Endothelial cell of umbilical vein (primary cell): ENCODE measurements around the gene LRRC28. TPM values are rescaled to one million over a fixed set of nuclear protein-coding genes. Genes with fewer than 3 reads are reported as not detected.

Source experiments
- BruUV-seq: library from RNA; stranded (reverse); fragments of 400-500 nt; replicated peaks from 2 replicates; lab custom pipeline; 2021; lab: Mats Ljungman, UMichigan
- CTCF ChIA-PET: fragments of 300-600, 350-600 bp; sonication (Branson Sonifier 250); formaldehyde crosslinking; loops from one replicate; lab custom pipeline; 2021; ENCODE audit warnings: antibody characterized with exemption, inconsistent platforms; lab: Charles Lee
- POLR2A ChIA-PET: fragments of 300-600, 350-600 bp; sonication (Branson Sonifier 250); formaldehyde crosslinking; loops from one replicate; lab custom pipeline; 2021; ENCODE audit warnings: antibody characterized with exemption, inconsistent platforms; lab: Charles Lee
- DNase-seq: peaks from one replicate; pipeline ENCODE4 v3.0.0-alpha.2; 2011; ENCODE audit warnings: low read depth, low spot score
- FAIRE-seq: peaks from 2 replicates; lab custom pipeline; 2011; peaks lifted over from hg19 to GRCh38; lab: Jason Lieb, UNC
- H2AFZ ChIP-seq: 2 replicates; pipeline ENCODE4 v1.6.0; 2012; ENCODE audit warnings: low read depth, low read length, control low read depth, inconsistent platforms
- H3K27ac ChIP-seq: 2 replicates; pipeline ENCODE4 v1.5.1; 2011; ENCODE audit warnings: low read depth, mild to moderate bottlenecking, control low read depth, low read length, moderate library complexity; ENCODE audit not compliant: insufficient read depth
- H3K27me3 ChIP-seq, 2 experiments: 2 replicates each; pipeline versions ENCODE4 v1.6.0 to v1.6.1; 2011; ENCODE audit warnings: low read length in 2 of 2, mixed read lengths in 1 of 2; ENCODE audit not compliant: control insufficient read depth in 2 of 2, insufficient read depth in 2 of 2
- H3K36me3 ChIP-seq, 2 experiments: 2 replicates in 1 of 2; 3 replicates in 1 of 2; pipeline ENCODE4 v1.5.1; 2011; ENCODE audit warnings: low read length in 2 of 2, mild to moderate bottlenecking in 1 of 2, moderate library complexity in 1 of 2; ENCODE audit not compliant: control insufficient read depth in 2 of 2, insufficient read depth in 2 of 2; ENCODE audit errors: extremely low read depth in 1 of 2
- H3K4me1 ChIP-seq: 3 replicates; pipeline ENCODE4 v1.5.1; 2011; ENCODE audit warnings: mild to moderate bottlenecking, low read length; ENCODE audit not compliant: control insufficient read depth, insufficient read depth; ENCODE audit errors: extremely low read depth
- H3K4me2 ChIP-seq: 2 replicates; pipeline ENCODE4 v1.6.1; 2011; ENCODE audit warnings: low read length, control low read depth, mixed read lengths; ENCODE audit not compliant: insufficient read depth
- H3K4me3 ChIP-seq, 3 experiments: fragments of 200-600 bp in 1 of 3; sonication (generic), shearing (Covaris generic) in 1 of 3; replicated peaks in 1 of 3; 2 replicates each; pipeline ENCODE4 v1.5.1; 2011 to 2016; ENCODE audit warnings: control low read depth in 3 of 3, low read length in 3 of 3, mild to moderate bottlenecking in 2 of 3, inconsistent platforms in 1 of 3, low read depth in 1 of 3, moderate library complexity in 1 of 3; ENCODE audit not compliant: insufficient read depth in 1 of 3
- H3K79me2 ChIP-seq: 2 replicates; pipeline ENCODE4 v1.6.0; 2012; ENCODE audit warnings: low read length, inconsistent platforms; ENCODE audit not compliant: control insufficient read depth, insufficient read depth
- H3K9ac ChIP-seq: replicated peaks from 2 replicates; pipeline ENCODE3; 2011; ENCODE audit warnings: low read length, control low read depth; ENCODE audit not compliant: insufficient read depth; ENCODE audit errors: extremely low read depth
- H3K9me1 ChIP-seq: replicated peaks from 3 replicates; pipeline ENCODE4 v1.6.0; 2011; ENCODE audit warnings: mild to moderate bottlenecking, low read length; ENCODE audit not compliant: control insufficient read depth, insufficient read depth; ENCODE audit errors: extremely low read depth
- H3K9me3 ChIP-seq: replicated peaks from 2 replicates; pipeline ENCODE4 v1.5.1; 2012; ENCODE audit warnings: low read length, inconsistent platforms; ENCODE audit not compliant: control insufficient read depth, insufficient read depth
- H4K20me1 ChIP-seq: replicated peaks from 2 replicates; pipeline ENCODE3; 2011; ENCODE audit warnings: mild to moderate bottlenecking, low read length; ENCODE audit not compliant: control insufficient read depth, insufficient read depth; ENCODE audit errors: extremely low read depth
- CTCF ChIP-seq, 2 donors: IDR thresholded peaks; 1 replicate in 1 of 2; 2 replicates in 1 of 2; pipeline ENCODE4 v1.5.1; 2011; ENCODE audit warnings: low read length in 2 of 2, mild to moderate bottlenecking in 2 of 2, moderate library complexity in 2 of 2, control low read depth in 1 of 2, inconsistent platforms in 1 of 2, low read depth in 1 of 2; ENCODE audit not compliant: insufficient read depth in 1 of 2; ENCODE audit errors: extremely low read depth in 1 of 2
- EZH2 ChIP-seq: IDR thresholded peaks from 2 replicates; pipeline ENCODE4 v1.6.1; 2012; ENCODE audit warnings: borderline replicate concordance, low read depth, mild to moderate bottlenecking, moderate library complexity, low read length, inconsistent platforms; ENCODE audit not compliant: severe bottlenecking
- FOS ChIP-seq: IDR thresholded peaks from 2 replicates; pipeline ENCODE4 v1.6.1; 2011; ENCODE audit warnings: mild to moderate bottlenecking, low read length, moderate library complexity, borderline replicate concordance; ENCODE audit not compliant: insufficient read depth
- GATA2 ChIP-seq: IDR thresholded peaks from 2 replicates; pipeline ENCODE4 v1.7.0; 2011; ENCODE audit warnings: low read depth, mild to moderate bottlenecking, moderate library complexity, mixed read lengths, low read length; ENCODE audit not compliant: insufficient read length, insufficient read depth
- JUN ChIP-seq: IDR thresholded peaks from 2 replicates; pipeline ENCODE4 v1.6.1; 2011; ENCODE audit warnings: borderline replicate concordance, low read depth; ENCODE audit not compliant: insufficient read length, insufficient read depth
- MAX ChIP-seq: IDR thresholded peaks from 2 replicates; pipeline ENCODE4 v1.6.1; 2011; ENCODE audit not compliant: insufficient read depth, insufficient read length
- MYC ChIP-seq: IDR thresholded peaks from one replicate; pipeline ENCODE4 v1.6.1; 2011; ENCODE audit warnings: mild to moderate bottlenecking, low read depth, low read length
- POLR2A ChIP-seq: IDR thresholded peaks from 2 replicates; pipeline ENCODE4 v1.6.1; 2012; ENCODE audit warnings: low read depth, mild to moderate bottlenecking, control low read depth, low read length
- POLR2AphosphoS5 ChIP-seq: IDR thresholded peaks from 2 replicates; pipeline ENCODE4 v1.6.1; 2012; ENCODE audit warnings: low read depth, mild to moderate bottlenecking, control low read depth, low read length, moderate library complexity; ENCODE audit not compliant: insufficient read depth
- dilution Hi-C: fragments of 300-500 bp; cut with MboI; formaldehyde crosslinking; loops from one replicate; pipeline ENCODE4 v1.15.0; 2019; ENCODE audit warnings: low sequenced_read_pairs; ENCODE audit not compliant: extremely low pct_ligation_motif_present
- intact Hi-C: fragments of 100-400 bp; cut with micrococcal nuclease; formaldehyde crosslinking; loops from one replicate; pipeline ENCODE4 v1.10.0; 2022
- polyA plus RNA-seq, 4 experiments: library from polyadenylated mRNA; depleted of rRNA in 3 of 4; stranded (reverse) in 3 of 4; unstranded in 1 of 4; fragments of >200 nt; gene quantifications; 2 replicates each; pipeline versions ENCODE4 v1.2.1 to v1.2.3, GENCODE V29; 2011 to 2012; ENCODE audit warnings: missing spikeins in 1 of 4
- total RNA-seq: library from RNA; stranded (reverse); gene quantifications from 2 replicates; pipeline ENCODE4 v1.2.3, GENCODE V29; 2021

The LRRC28 gene
- total and polyA plus RNA-seq, 2 donors (not counting 3 experiments of a cell fraction or from before 2014, with no cell fraction given), result 19.6 to 26.7 TPM

- no peak for TF ChIP-seq MAX
- no peak for TF ChIP-seq EZH2
- TF ChIP-seq GATA2, result no peak
- no peak for TF ChIP-seq JUN
- TF ChIP-seq FOS, result no peak
- TF ChIP-seq POLR2A, result no peak
- no peak for TF ChIP-seq POLR2AphosphoS5
- TF ChIP-seq MYC, result no peak
- no peak for TF ChIP-seq CTCF (IDR thresholded peaks at IDR 0.05; ENCODE audit: extremely low read depth in 1 of 2, insufficient read depth in 1 of 2, low read depth in 1 of 2, low read length in 2 of 2)
- FAIRE-seq (no peak), DNase-seq (no peak)
- Histone ChIP-seq H3K27ac (no peak overlapping the region), H3K9me1 (no peaks in the 10 kb centered on the region), H3K9me3 (no peaks in the 10 kb centered on the region), H3K27me3 (no peaks in the 10 kb centered on the region), H2AFZ (no peak overlapping the region), H3K4me2 (no peak overlapping the region), H3K36me3 (no peaks in the 10 kb centered on the region), H3K4me1 (no peaks in the 10 kb centered on the region), H3K4me3 (no peak overlapping the region), H3K79me2 (no peaks in the 10 kb centered on the region), H3K9ac (no peak overlapping the region), H4K20me1 (no peaks in the 10 kb centered on the region)
- POLR2A ChIA-PET, result no interaction called here
- dilution Hi-C loops, result no loop called here
- CTCF ChIA-PET, result interaction anchor here (0.8 to 4.9 kb wide), 8 partner anchors 26 to 319 kb away, joined by 3 to 121 read pairs (median 4); no protein-coding TSS in a partner anchor
- intact Hi-C loops, result no loop called here
- no TSS peak for BruUV-seq
Observed at GRCh38 chr15:99410477-99410876, 159.2 kb downstream of the LRRC28 start.
